CD4-positive, alpha-beta memory T cell (primary cell): ENCODE results near the gene HAPSTR1. TPM values are rescaled to one million over a fixed set of nuclear protein-coding genes. Genes with fewer than 3 reads are reported as not detected.
A peak's percentile ranks its signal among the peaks of the same experiment; 100 is the strongest.

Experiments used
- CTCF ChIA-PET: fragments of 350-600 bp; sonication (Branson Sonifier 250); formaldehyde crosslinking; loops from one replicate; lab custom pipeline; 2021; ENCODE audit warnings: inconsistent platforms; ENCODE audit not compliant: partially characterized antibody; lab: Charles Lee
- POLR2A ChIA-PET: fragments of 350-600 bp; sonication (Branson Sonifier 250); formaldehyde crosslinking; loops from one replicate; lab custom pipeline; 2021; ENCODE audit not compliant: partially characterized antibody; lab: Charles Lee
- DNase-seq, 5 donors: peaks; one replicate each; pipeline versions ENCODE4 v3.0.0 to v3.0.0-alpha.2; 2020 to 2022; ENCODE audit warnings: mixed read lengths in 1 of 5
- H3K27ac ChIP-seq: one replicate; pipeline ENCODE4 v1.7.0; 2013; ENCODE audit warnings: low read depth, low read length
- H3K27me3 ChIP-seq: 2 replicates; pipeline ENCODE4 v1.7.0; 2013; ENCODE audit warnings: mild to moderate bottlenecking, low read length, moderate library complexity; ENCODE audit not compliant: insufficient read depth
- H3K36me3 ChIP-seq: 2 replicates; pipeline ENCODE4 v1.7.0; 2013; ENCODE audit warnings: mild to moderate bottlenecking, low read length, moderate library complexity; ENCODE audit not compliant: insufficient read depth
- H3K4me1 ChIP-seq: 2 replicates; pipeline ENCODE4 v1.7.0; 2013; ENCODE audit warnings: mild to moderate bottlenecking, low read length, moderate library complexity; ENCODE audit not compliant: insufficient read depth
- H3K4me3 ChIP-seq, 2 donors: one replicate each; pipeline ENCODE4 v1.7.0; 2013; ENCODE audit warnings: low read length in 2 of 2, mild to moderate bottlenecking in 1 of 2
- H3K9me3 ChIP-seq, 2 donors: one replicate each; pipeline ENCODE4 v1.7.0; 2013; ENCODE audit warnings: low read length in 2 of 2, control low read depth in 1 of 2; ENCODE audit not compliant: control insufficient read depth in 1 of 2
- H3K27ac Mint-ChIP-seq, 7 donors: one replicate each; pipeline ENCODE4 v1.8.0; 2020 to 2021; ENCODE audit warnings: mixed read lengths in 7 of 7, mild to moderate bottlenecking in 6 of 7, inconsistent platforms in 3 of 7, moderate library complexity in 3 of 7
- H3K27me3 Mint-ChIP-seq, 2 donors: one replicate each; pipeline ENCODE4 v1.8.0; 2020 to 2021; ENCODE audit warnings: mixed read lengths in 2 of 2
- H3K36me3 Mint-ChIP-seq, 2 donors: one replicate each; pipeline ENCODE4 v1.8.0; 2020 to 2021; ENCODE audit warnings: mixed read lengths in 2 of 2, inconsistent platforms in 1 of 2, mild to moderate bottlenecking in 1 of 2
- H3K4me1 Mint-ChIP-seq, 4 donors: one replicate each; pipeline ENCODE4 v1.8.0; 2020 to 2021; ENCODE audit warnings: mixed read lengths in 4 of 4, mild to moderate bottlenecking in 1 of 4
- H3K4me3 Mint-ChIP-seq, 8 donors: one replicate each; pipeline ENCODE4 v1.8.0; 2020 to 2021; ENCODE audit warnings: mixed read lengths in 8 of 8, mild to moderate bottlenecking in 7 of 8, moderate library complexity in 6 of 8, inconsistent platforms in 3 of 8
- H3K9me3 Mint-ChIP-seq, 8 donors: one replicate each; pipeline ENCODE4 v1.8.0; 2020 to 2021; ENCODE audit warnings: mixed read lengths in 8 of 8, mild to moderate bottlenecking in 5 of 8, inconsistent platforms in 3 of 8, moderate library complexity in 1 of 8
- intact Hi-C: fragments of 100-400 bp; cut with micrococcal nuclease; formaldehyde crosslinking; loops from one replicate; pipeline ENCODE4 v1.15.1; 2023
- polyA plus RNA-seq, 2 donors: library from polyadenylated mRNA; unstranded; fragments of 300-500 nt; fragmentation: Illumina TruSeq; gene quantifications; one replicate each; pipeline ENCODE4 v1.2.3, GENCODE V29; 2021
- total RNA-seq, 2 experiments: library from RNA; stranded (reverse); gene quantifications; one replicate each; pipeline ENCODE4 v1.2.3, GENCODE V29; 2021

HAPSTR1 gene
- total and polyA plus RNA-seq, 4 experiments from 2014 or later = 7.2 to 90.5 (median 55.4) TPM

- POLR2A ChIA-PET = interaction anchor here (0.6 to 4.7 kb wide), 23 partner anchors 11 to 1654 kb away, joined by 3 to 76 read pairs (median 7); partner anchors contain the start of genes ABAT, CARHSP1, METTL22 and NUBP1
- H3K27ac Mint-ChIP-seq = peak overlapping the region; percentile 86 to 98 (median 97)
- Histone ChIP-seq H3K27ac (peak overlapping the region; percentile 58), H3K4me3 (peak overlapping the region; percentile 63 to 78), H3K36me3 (peaks cover 12% of the 10 kb centered on the region), H3K27me3 (no peaks in the 10 kb centered on the region), H3K9me3 (no peaks in the 10 kb centered on the region), H3K4me1 (peaks cover 34% of the 10 kb centered on the region)
- peak in 3 of 5 donors; percentile 32 to 46 (median 33) for DNase-seq
- peak overlapping the region; percentile 88 to 94 (median 90) for H3K4me3 Mint-ChIP-seq
- peaks cover 21 to 44% (median 27%) of the 10 kb centered on the region in 4 donors for H3K4me1 Mint-ChIP-seq
- no peaks in the 10 kb centered on the region for H3K27me3 Mint-ChIP-seq
- intact Hi-C loops = loop anchor here (2.0 to 10.0 kb wide), 4 partner anchors 37 to 1852 kb away; partner anchors contain the start of genes ATF7IP2, CLEC16A, DEXI and METTL22
- H3K36me3 Mint-ChIP-seq = peaks cover 17 to 25% of the 10 kb centered on the region in 2 donors
- H3K9me3 Mint-ChIP-seq = peaks cover 0 to 6% (median 0%) of the 10 kb centered on the region in 8 donors
- CTCF ChIA-PET = interaction anchor here (0.8 to 1.3 kb wide), 4 partner anchors 56 to 154 kb away, joined by 3 to 4 read pairs (median 3); no protein-coding TSS in a partner anchor
These were observed 1.1 kb upstream of the HAPSTR1 start for GRCh38 chr16:9090101-9090959.

- POLR2A ChIA-PET = interaction anchor here (0.6 to 4.7 kb wide), 26 partner anchors 10 to 1652 kb away, joined by 3 to 76 read pairs (median 8); partner anchors contain the start of genes CARHSP1, METTL22, NUBP1 and PMM2
- Histone ChIP-seq H3K4me1 (peaks cover 49% of the 10 kb centered on the region), H3K9me3 (no peaks in the 10 kb centered on the region), H3K4me3 (peak overlapping the region; percentile 23 to 69), H3K36me3 (peaks cover 12% of the 10 kb centered on the region), H3K27ac (peak overlapping the region; percentile 93), H3K27me3 (no peaks in the 10 kb centered on the region)
- Mint-ChIP-seq H3K9me3 (peaks cover 0 to 6% (median 0%) of the 10 kb centered on the region in 8 donors), H3K4me1 (peaks cover 33 to 58% (median 39%) of the 10 kb centered on the region in 4 donors), H3K27me3 (no peaks in the 10 kb centered on the region), H3K36me3 (peaks cover 27 to 38% of the 10 kb centered on the region in 2 donors), H3K27ac (peak overlapping the region in 6 of 7 donors; percentile 13 to 86 (median 44)), H3K4me3 (peak overlapping the region in 7 of 8 donors; percentile 6 to 92 (median 66))
- intact Hi-C loops = loop anchor here (1.0 to 10.0 kb wide), 9 partner anchors 13 to 1850 kb away; partner anchors contain the start of genes ATF7IP2, CLEC16A, DEXI and METTL22
- CTCF ChIA-PET = interaction anchor here (3.4 kb wide), 1 partner anchor 10 kb away, joined by 11 read pairs; no protein-coding TSS in a partner anchor
- DNase-seq = peak in 4 of 5 donors; percentile 40 to 61 (median 54)
These were observed 430 bp downstream of the HAPSTR1 start for GRCh38 chr16:9091867-9092281.

GRCh38 chr16:9092282-9092977 lies 986 bp downstream of the HAPSTR1 start:
- peaks cover 55% of the 10 kb centered on the region for H3K4me1 ChIP-seq
- H3K27ac Mint-ChIP-seq = peak overlapping the region; percentile 96 to 99 (median 99)

GRCh38 chr16:9092978-9093344 lies 1.5 kb downstream of the HAPSTR1 start:
- Histone ChIP-seq H3K36me3 (peaks cover 18% of the 10 kb centered on the region), H3K4me1 (peaks cover 60% of the 10 kb centered on the region), H3K27me3 (no peaks in the 10 kb centered on the region), H3K9me3 (no peaks in the 10 kb centered on the region), H3K4me3 (peak overlapping the region; percentile 69 to 98), H3K27ac (peak overlapping the region; percentile 93)
- H3K9me3 Mint-ChIP-seq = peaks cover 0 to 6% (median 0%) of the 10 kb centered on the region in 8 donors
- H3K36me3 Mint-ChIP-seq = peaks cover 32 to 46% of the 10 kb centered on the region in 2 donors
- ChIA-PET POLR2A (interaction anchor here (1.0 to 4.7 kb wide), 12 partner anchors 9 to 472 kb away, joined by 3 to 76 read pairs (median 12); partner anchors contain the start of genes CARHSP1, METTL22 and USP7), CTCF (interaction anchor here (3.4 kb wide), 1 partner anchor 9 kb away, joined by 11 read pairs; no protein-coding TSS in a partner anchor)
- intact Hi-C loops = loop anchor here (5.0 to 10.0 kb wide), 3 partner anchors 34 to 1849 kb away; partner anchors contain the start of genes CLEC16A, DEXI and METTL22
- H3K27me3 Mint-ChIP-seq = no peaks in the 10 kb centered on the region
- H3K27ac Mint-ChIP-seq = peak overlapping the region; percentile 96 to 99 (median 99)
- DNase-seq = peak in 1 of 5 donors; percentile 52
- peak overlapping the region; percentile 96 to 100 (median 99) for H3K4me3 Mint-ChIP-seq
- H3K4me1 Mint-ChIP-seq = peaks cover 39 to 68% (median 46%) of the 10 kb centered on the region in 4 donors

More at GRCh38 chr16:9092282-9092977, 986 bp downstream of the HAPSTR1 start:
- peaks cover 27 to 40% of the 10 kb centered on the region in 2 donors for H3K36me3 Mint-ChIP-seq
- peaks cover 0 to 6% (median 0%) of the 10 kb centered on the region in 8 donors for H3K9me3 Mint-ChIP-seq
- POLR2A ChIA-PET = interaction anchor here (0.6 to 4.7 kb wide), 23 partner anchors 9 to 1652 kb away, joined by 3 to 76 read pairs (median 8); partner anchors contain the start of genes CARHSP1, METTL22, NUBP1 and PMM2
- intact Hi-C loops = loop anchor here (5.0 to 10.0 kb wide), 3 partner anchors 35 to 1850 kb away; partner anchors contain the start of genes CLEC16A, DEXI and METTL22
- Histone ChIP-seq H3K36me3 (peaks cover 13% of the 10 kb centered on the region), H3K9me3 (no peaks in the 10 kb centered on the region), H3K27me3 (no peaks in the 10 kb centered on the region), H3K4me3 (peak overlapping the region; percentile 69 to 98), H3K27ac (peak overlapping the region; percentile 93)
- CTCF ChIA-PET = interaction anchor here (3.4 kb wide), 1 partner anchor 10 kb away, joined by 11 read pairs; no protein-coding TSS in a partner anchor
- no peaks in the 10 kb centered on the region for H3K27me3 Mint-ChIP-seq
- DNase-seq = peak; percentile 52 to 70 (median 59)
- H3K4me1 Mint-ChIP-seq = peaks cover 34 to 63% (median 41%) of the 10 kb centered on the region in 4 donors
- H3K4me3 Mint-ChIP-seq = peak overlapping the region; percentile 96 to 100 (median 99)

GRCh38 chr16:9094011-9094846 lies 2.8 kb downstream of the HAPSTR1 start:
- H3K9me3 Mint-ChIP-seq = peaks cover 0 to 6% (median 0%) of the 10 kb centered on the region in 8 donors
- intact Hi-C loops = loop anchor here (2.0 to 10.0 kb wide), 4 partner anchors 15 to 1848 kb away; partner anchors contain the start of genes CLEC16A, DEXI and METTL22
- peaks cover 50 to 81% (median 58%) of the 10 kb centered on the region in 4 donors for H3K4me1 Mint-ChIP-seq
- Histone ChIP-seq H3K27me3 (no peaks in the 10 kb centered on the region), H3K4me3 (peak overlapping the region; percentile 69 to 98), H3K27ac (peak overlapping the region; percentile 93), H3K4me1 (peaks cover 73% of the 10 kb centered on the region), H3K36me3 (peaks cover 22% of the 10 kb centered on the region), H3K9me3 (no peaks in the 10 kb centered on the region)
- H3K27ac Mint-ChIP-seq = peak overlapping the region; percentile 5 to 99 (median 97)
- H3K4me3 Mint-ChIP-seq = peak overlapping the region; percentile 96 to 100 (median 99)
- ChIA-PET POLR2A (interaction anchor here (0.7 to 4.7 kb wide), 3 partner anchors 7 to 45 kb away, joined by 3 to 76 read pairs (median 6); no protein-coding TSS in a partner anchor), CTCF (interaction anchor here (1.0 to 3.4 kb wide), 2 partner anchors 8 to 85 kb away, joined by 4 to 11 read pairs; no protein-coding TSS in a partner anchor)
- H3K27me3 Mint-ChIP-seq = no peaks in the 10 kb centered on the region
- H3K36me3 Mint-ChIP-seq = peaks cover 41 to 57% of the 10 kb centered on the region in 2 donors
- DNase-seq = no peak
